Breast epithelium (tissue), 3 donors: ENCODE results near the gene RNU6-9.

Experiments
- CTCF ChIP-seq, 3 donors: fragments of 450-650 bp; IDR thresholded peaks; one replicate each; pipeline ENCODE4 v1.5.1; 2016 to 2017; ENCODE audit warnings: antibody characterized with exemption in 3 of 3, mild to moderate bottlenecking in 3 of 3, moderate library complexity in 3 of 3
- POLR2A ChIP-seq: fragments of 450-650 bp; IDR thresholded peaks from one replicate; pipeline ENCODE4 v1.6.1; 2016; ENCODE audit warnings: antibody characterized with exemption, mild to moderate bottlenecking, moderate library complexity

DNA sequence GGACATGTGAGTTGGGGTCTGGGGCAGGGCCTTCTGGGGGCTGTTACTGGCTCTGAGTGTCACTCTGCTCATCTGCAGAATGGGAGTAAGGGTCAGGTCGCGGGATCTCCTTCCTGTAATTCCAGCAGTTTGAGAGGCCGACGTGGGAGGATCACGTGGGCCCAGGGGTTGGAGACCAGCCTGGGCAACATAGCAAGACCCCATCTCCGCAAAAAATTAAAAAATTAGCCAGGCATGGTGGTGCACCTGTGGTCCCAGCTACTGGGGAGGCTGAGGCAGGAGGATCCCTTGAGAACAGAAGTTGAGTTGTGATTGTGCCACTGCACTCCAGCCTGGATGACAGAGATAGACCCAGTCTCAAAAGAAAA, 36.6 kb downstream of the RNU6-9 start:
- TF ChIP-seq POLR2A: no peak
- TF ChIP-seq CTCF (IDR thresholded peaks at IDR 0.05): no peak
